ENCODE results near the gene ABCC2.

Gene ABCC2

GRCh38 chr10:99850021-99850766 is 67.8 kb downstream of the ABCC2 start:
- no peak for DNase-seq (ENCODE audit: low read depth, low spot score)
- no peak overlapping the region for H3K4me3 ChIP-seq (ENCODE audit: low read depth, low read length)
- TF ChIP-seq CTCF (IDR thresholded peaks at IDR 0.05; ENCODE audit: insufficient read depth, low read length, missing control alignments), result no peak
- POLR2A ChIA-PET, result no interaction called here
- CTCF ChIA-PET, result interaction anchor here (1.3 to 14.6 kb wide), 6 partner anchors 8 to 198 kb away, joined by 3 to 470 read pairs (median 36); partner anchors contain the start of gene DNMBP

- no peak overlapping the region for H3K4me3 ChIP-seq (ENCODE audit: low read depth, low read length)
- POLR2A ChIA-PET, result no interaction called here
- TF ChIP-seq CTCF (IDR thresholded peaks at IDR 0.05; ENCODE audit: insufficient read depth, low read length, missing control alignments), result no peak
- CTCF ChIA-PET, result interaction anchor here (1.3 to 14.6 kb wide), 2 partner anchors 22 to 197 kb away, joined by 3 to 470 read pairs; no protein-coding TSS in a partner anchor
- DNase-seq (ENCODE audit: low read depth, low spot score), result no peak
Measured at GRCh38 chr10:99850767-99851340, 68.4 kb downstream of the ABCC2 start.

GRCh38 chr10:99851825-99852224 is 69.4 kb downstream of the ABCC2 start:
- CTCF ChIA-PET, result interaction anchor here (0.9 to 14.6 kb wide), 5 partner anchors 9 to 196 kb away, joined by 3 to 470 read pairs (median 3); no protein-coding TSS in a partner anchor
- no peak for DNase-seq (ENCODE audit: low read depth, low spot score)
- POLR2A ChIA-PET, result no interaction called here
- no peak for TF ChIP-seq CTCF (IDR thresholded peaks at IDR 0.05; ENCODE audit: insufficient read depth, low read length, missing control alignments)
- H3K4me3 ChIP-seq (ENCODE audit: low read depth, low read length), result no peak overlapping the region

GRCh38 chr10:99852481-99853213 is 70.2 kb downstream of the ABCC2 start:
- ChIA-PET CTCF (interaction anchor here (0.7 to 14.6 kb wide), 9 partner anchors 6 to 388 kb away, joined by 3 to 470 read pairs (median 7); partner anchors contain the start of gene DNMBP), POLR2A (no interaction called here)
- H3K4me3 ChIP-seq (ENCODE audit: low read depth, low read length), result no peak overlapping the region
- no peak for DNase-seq (ENCODE audit: low read depth, low spot score)
- TF ChIP-seq CTCF (IDR thresholded peaks at IDR 0.05; ENCODE audit: insufficient read depth, low read length, missing control alignments), result no peak

GRCh38 chr10:99853655-99854054 is 71.2 kb downstream of the ABCC2 start:
- POLR2A ChIA-PET, result no interaction called here
- CTCF ChIA-PET, result interaction anchor here (0.6 to 14.6 kb wide), 13 partner anchors 7 to 387 kb away, joined by 3 to 470 read pairs (median 5); partner anchors contain the start of gene DNMBP
- H3K4me3 ChIP-seq (ENCODE audit: low read depth, low read length), result no peak overlapping the region

More at GRCh38 chr10:99853655-99854054, 71.2 kb downstream of the ABCC2 start:
- no peak for DNase-seq (ENCODE audit: low read depth, low spot score)
- TF ChIP-seq CTCF (IDR thresholded peaks at IDR 0.05; ENCODE audit: insufficient read depth, low read length, missing control alignments), result no peak

Data from AG04449 (cell line).